GM12878 (cell line): ENCODE results near the gene NSUN7. TPM values are rescaled to one million over a fixed set of nuclear protein-coding genes. Genes with fewer than 3 reads are reported as not detected.

Source experiments
- BHLHE40 ChIP-seq, 2 experiments: fragments of 450-650 bp in 1 of 2; IDR thresholded peaks; 2 replicates each; pipeline ENCODE4 v1.6.1; 2011 to 2017; ENCODE audit warnings: low read depth in 2 of 2, borderline replicate concordance in 1 of 2, improper control_type of control experiment in 1 of 2, low read length in 1 of 2, mild to moderate bottlenecking in 1 of 2
- BMI1 ChIP-seq: fragments of 450-650 bp; IDR thresholded peaks from 2 replicates; pipeline ENCODE4 v1.6.1; 2016; ENCODE audit warnings: mild to moderate bottlenecking, moderate library complexity, borderline replicate concordance
- CBFB ChIP-seq: IDR thresholded peaks from 2 replicates; pipeline ENCODE4 v1.6.1; 2016; ENCODE audit warnings: antibody characterized with exemption, low read depth
- ETV6 ChIP-seq, 2 experiments: fragments of 450-650 bp in 1 of 2; IDR thresholded peaks in 1 of 2; conservative IDR thresholded peaks in 1 of 2; 2 replicates each; pipeline ENCODE4 v1.6.1; 2014; ENCODE audit warnings: antibody characterized with exemption in 1 of 2, borderline replicate concordance in 1 of 2, low read depth in 1 of 2, mild to moderate bottlenecking in 1 of 2, moderate library complexity in 1 of 2
- FOS ChIP-seq: IDR thresholded peaks from 3 replicates; pipeline ENCODE4 v1.6.1; 2011; ENCODE audit warnings: borderline replicate concordance; ENCODE audit not compliant: insufficient read length; ENCODE audit errors: extremely low read depth
- FOXM1 ChIP-seq: IDR thresholded peaks from 2 replicates; pipeline ENCODE4 v1.6.1; 2012; ENCODE audit warnings: low read depth, mild to moderate bottlenecking, inconsistent platforms, low read length, moderate library complexity
- HDGF ChIP-seq: fragments of 450-650 bp; IDR thresholded peaks from 2 replicates; pipeline ENCODE4 v1.6.1; 2016; ENCODE audit warnings: antibody characterized with exemption
- MAX ChIP-seq: IDR thresholded peaks from 2 replicates; pipeline ENCODE4 v1.6.1; 2012; ENCODE audit warnings: low read depth, low read length, improper control_type of control experiment
- NFIC ChIP-seq: IDR thresholded peaks from 2 replicates; pipeline ENCODE4 v1.6.1; 2012; ENCODE audit warnings: low read depth, mild to moderate bottlenecking, inconsistent platforms, low read length, moderate library complexity
- RUNX3 ChIP-seq: IDR thresholded peaks from 2 replicates; pipeline ENCODE4 v1.6.1; 2012; ENCODE audit warnings: low read length, inconsistent platforms
- SIN3A ChIP-seq: IDR thresholded peaks from 2 replicates; pipeline ENCODE4 v1.6.1; 2012; ENCODE audit warnings: low read depth, low read length, improper control_type of control experiment
- SKIL ChIP-seq: fragments of 450-650 bp; IDR thresholded peaks from 2 replicates; pipeline ENCODE4 v1.6.1; 2017; ENCODE audit warnings: mild to moderate bottlenecking, low read depth, inconsistent platforms; ENCODE audit not compliant: poor library complexity, severe bottlenecking
- SPI1 ChIP-seq: IDR thresholded peaks from 2 replicates; pipeline ENCODE4 v1.6.1; 2011; ENCODE audit warnings: low read depth, mild to moderate bottlenecking, low read length, moderate library complexity, borderline replicate concordance; ENCODE audit not compliant: insufficient read depth
- SREBF1 ChIP-seq: IDR thresholded peaks from 2 replicates; pipeline ENCODE4 v1.6.1; 2012; ENCODE audit warnings: mild to moderate bottlenecking, low read length
- ZNF274 ChIP-seq: IDR thresholded peaks from one replicate; pipeline ENCODE4 v1.8.0; 2011; ENCODE audit not compliant: insufficient read length, insufficient read depth
- ZNF622 ChIP-seq: fragments of 450-650 bp; IDR thresholded peaks from 2 replicates; pipeline ENCODE4 v1.6.1; 2017; ENCODE audit warnings: mild to moderate bottlenecking, inconsistent platforms
- polyA plus RNA-seq, 11 experiments: library from polyadenylated mRNA; depleted of rRNA in 4 of 11; unstranded in 6 of 11; stranded (reverse) in 5 of 11; fragments of >200 nt; fragmentation: Nextera tagmentation in 4 of 11; fragmentation: Illumina TruSeq in 1 of 11; extraction: Ambion mirVana in 4 of 11; extraction: Trizol in 1 of 11; gene quantifications; 1 replicate in 1 of 11; 2 replicates in 10 of 11; pipeline versions ENCODE4 v1.2.1 to v1.2.3, GENCODE V29; 2011 to 2016; ENCODE audit warnings: inconsistent platforms in 2 of 11, missing spikeins in 2 of 11, low read depth in 1 of 11
- total RNA-seq, 4 experiments: library from RNA; depleted of rRNA in 3 of 4; stranded (reverse); fragments of >200 nt in 3 of 4; fragmentation: Illumina TruSeq in 1 of 4; extraction: Trizol in 1 of 4; gene quantifications; 2 replicates each; pipeline versions ENCODE4 v1.2.1 to v1.2.3, GENCODE V29; 2013 to 2021

Gene NSUN7
- total and polyA plus RNA-seq, 10 of the 15 experiments (the other 5 are each of a cell fraction or from before 2014, with no cell fraction given): 0.02 to 0.21 (median 0.15) TPM; not detected in 3

- peak; percentile 88 for TF ChIP-seq RUNX3
- TF ChIP-seq SREBF1: no peak
- peak; percentile 70; the same call in 1 of the 2 replicates for TF ChIP-seq NFIC
- TF ChIP-seq MAX: peak; percentile 37; the same call in 1 of the 2 replicates
- TF ChIP-seq FOS: no peak
- peak; percentile 43; the same call in 1 of the 2 replicates for TF ChIP-seq SIN3A
- peak; percentile 59; the same call in 1 of the 2 replicates for TF ChIP-seq HDGF
- TF ChIP-seq CBFB: 0 out of 2 replicates have a peak, but pooled peaks have one; percentile 41
- TF ChIP-seq ETV6 (conservative IDR thresholded peaks at IDR 0.05 in 1 of 2, IDR thresholded peaks at IDR 0.05 in 1 of 2; ENCODE audit: borderline replicate concordance in 1 of 2, low read depth in 1 of 2): peak in 1 of 2 experiments; percentile 92; a peak in 2 of 4 replicates
- TF ChIP-seq SPI1: peak; percentile 77; the same call in 1 of the 2 replicates
- TF ChIP-seq ZNF274: no peak
- TF ChIP-seq ZNF622: no peak
- TF ChIP-seq BHLHE40 (IDR thresholded peaks at IDR 0.05; ENCODE audit: borderline replicate concordance in 1 of 2, low read depth in 2 of 2, low read length in 1 of 2): peak; percentile 69 to 73
- TF ChIP-seq BMI1: no peak
- TF ChIP-seq SKIL: no peak
- peak; percentile 21; the same call in 1 of the 2 replicates for TF ChIP-seq FOXM1
- TF ChIP-seq, all 136 proteins: peak for 21
These were observed 27.1 kb upstream of the NSUN7 start (continued) for GRCh38 chr4:40722576-40723161.
